ENCODE data around the gene KRT76. TPM values are rescaled to one million over a fixed set of nuclear protein-coding genes. Genes with fewer than 3 reads are reported as not detected.

The KRT76 gene
- total and polyA plus RNA-seq, 3 donors from 2014 or later = not detected

DNA sequence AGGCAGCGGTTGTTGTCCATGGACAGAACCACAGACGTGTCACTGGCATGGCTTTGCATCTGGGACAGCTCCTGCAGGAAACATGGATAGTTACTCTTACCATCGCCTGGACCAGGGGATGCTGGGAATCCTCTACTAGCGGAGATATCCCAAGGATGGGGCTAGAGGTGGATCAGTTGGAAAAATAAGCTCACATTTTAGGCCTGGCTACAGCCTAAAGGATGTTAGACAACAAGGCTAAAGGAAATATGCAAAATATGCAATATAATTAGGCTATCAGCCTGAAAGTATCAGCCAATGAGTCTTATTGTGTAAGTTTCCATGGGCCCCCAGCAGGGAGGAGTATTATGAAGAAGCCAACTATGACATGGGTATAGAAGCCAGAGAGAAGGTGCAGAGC, 5.0 kb downstream of the KRT76 start:
- Histone ChIP-seq H3K4me1 (no peaks in the 10 kb centered on the region), H3K36me3 (ENCODE audit: low read depth, missing control alignments) (no peaks in the 10 kb centered on the region), H3K9me3 (no peaks in the 10 kb centered on the region), H3K27ac (no peak overlapping the region), H3K27me3 (no peaks in the 10 kb centered on the region), H3K4me3 (no peak overlapping the region)
- intact Hi-C loops (cut with DNase I; ENCODE audit: low total_unique reads) = no loop called here
- no peak for DNase-seq
- TF ChIP-seq, protein P1, sequence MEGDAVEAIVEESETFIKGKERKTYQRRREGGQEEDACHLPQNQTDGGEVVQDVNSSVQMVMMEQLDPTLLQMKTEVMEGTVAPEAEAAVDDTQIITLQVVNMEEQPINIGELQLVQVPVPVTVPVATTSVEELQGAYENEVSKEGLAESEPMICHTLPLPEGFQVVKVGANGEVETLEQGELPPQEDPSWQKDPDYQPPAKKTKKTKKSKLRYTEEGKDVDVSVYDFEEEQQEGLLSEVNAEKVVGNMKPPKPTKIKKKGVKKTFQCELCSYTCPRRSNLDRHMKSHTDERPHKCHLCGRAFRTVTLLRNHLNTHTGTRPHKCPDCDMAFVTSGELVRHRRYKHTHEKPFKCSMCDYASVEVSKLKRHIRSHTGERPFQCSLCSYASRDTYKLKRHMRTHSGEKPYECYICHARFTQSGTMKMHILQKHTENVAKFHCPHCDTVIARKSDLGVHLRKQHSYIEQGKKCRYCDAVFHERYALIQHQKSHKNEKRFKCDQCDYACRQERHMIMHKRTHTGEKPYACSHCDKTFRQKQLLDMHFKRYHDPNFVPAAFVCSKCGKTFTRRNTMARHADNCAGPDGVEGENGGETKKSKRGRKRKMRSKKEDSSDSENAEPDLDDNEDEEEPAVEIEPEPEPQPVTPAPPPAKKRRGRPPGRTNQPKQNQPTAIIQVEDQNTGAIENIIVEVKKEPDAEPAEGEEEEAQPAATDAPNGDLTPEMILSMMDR (IDR thresholded peaks at IDR 0.05) = no peak
- no peak for TF ChIP-seq POLR2A (IDR thresholded peaks at IDR 0.05)
- WGBS, 2 donors = 92 to 93% methylated on average over 2 to 4 of the region's 4 CpGs

DNA sequence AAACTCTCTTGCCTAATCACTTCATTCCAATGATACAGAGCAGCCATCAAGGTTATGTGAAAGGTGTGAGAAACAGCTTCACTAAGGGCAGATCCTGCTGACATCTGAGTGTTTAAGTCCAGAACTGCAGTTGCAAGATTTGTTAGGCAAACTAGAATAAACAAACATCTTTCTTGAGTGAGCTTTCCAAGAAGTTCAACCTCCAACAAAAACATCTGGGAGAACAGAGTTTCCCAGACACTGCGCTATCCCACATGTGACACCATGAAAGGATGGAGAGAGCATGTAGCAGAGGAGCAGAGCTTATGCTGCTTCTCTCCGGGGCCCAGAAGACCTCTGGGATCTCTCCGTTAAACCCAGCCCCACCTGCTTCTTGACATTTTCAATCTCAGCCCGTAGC, 5.6 kb downstream of the KRT76 start:
- Histone ChIP-seq H3K4me3 (no peak overlapping the region), H3K27ac (no peak overlapping the region), H3K4me1 (no peaks in the 10 kb centered on the region), H3K36me3 (ENCODE audit: low read depth, missing control alignments) (no peaks in the 10 kb centered on the region), H3K9me3 (no peaks in the 10 kb centered on the region), H3K27me3 (no peaks in the 10 kb centered on the region)
- TF ChIP-seq POLR2A (IDR thresholded peaks at IDR 0.05) = no peak
- TF ChIP-seq, protein P1 (IDR thresholded peaks at IDR 0.05) = no peak
- 59 to 66% methylated on average over 4 of the region's 4 CpGs for WGBS, 2 donors
- intact Hi-C loops (cut with DNase I; ENCODE audit: low total_unique reads) = no loop called here
- no peak for DNase-seq

- H3K9me3 ChIP-seq = no peaks in the 10 kb centered on the region
- no peaks in the 10 kb centered on the region for H3K27me3 ChIP-seq
- no peaks in the 10 kb centered on the region for H3K4me1 ChIP-seq
- WGBS, 2 donors = 75 to 84% methylated on average over 5 to 6 of the region's 6 CpGs
- intact Hi-C loops (cut with DNase I; ENCODE audit: low total_unique reads) = no loop called here
- TF ChIP-seq, protein P1 (IDR thresholded peaks at IDR 0.05) = no peak
- no peak for TF ChIP-seq POLR2A (IDR thresholded peaks at IDR 0.05)
- no peak for DNase-seq
- H3K4me3 ChIP-seq = no peak overlapping the region
- no peak overlapping the region for H3K27ac ChIP-seq
- H3K36me3 ChIP-seq (ENCODE audit: low read depth, missing control alignments) = no peaks in the 10 kb centered on the region
Measured at GRCh38 chr12:52771088-52771487, 6.1 kb downstream of the KRT76 start.

DNA sequence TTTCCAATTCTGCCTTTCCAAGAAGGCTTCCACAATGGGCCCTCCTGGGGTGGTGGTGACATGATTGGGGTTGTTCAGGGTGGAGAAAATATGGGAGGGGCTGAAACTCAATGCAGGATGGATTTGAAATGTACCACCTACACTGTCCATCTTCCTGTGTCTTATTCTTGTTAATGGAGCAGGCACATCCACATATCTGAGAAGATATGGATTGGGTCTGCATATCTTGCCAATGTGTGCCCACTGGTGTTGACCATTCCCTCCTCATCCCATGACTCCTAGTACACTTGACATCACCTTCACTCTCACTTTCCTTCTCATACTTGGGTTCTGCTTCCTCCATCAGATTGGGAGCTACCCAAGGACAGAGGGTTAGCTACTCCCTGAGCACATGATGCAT, 7.2 kb downstream of the KRT76 start:
- Histone ChIP-seq H3K4me1 (no peaks in the 10 kb centered on the region), H3K27me3 (no peaks in the 10 kb centered on the region), H3K4me3 (no peak overlapping the region), H3K27ac (no peak overlapping the region), H3K36me3 (ENCODE audit: low read depth, missing control alignments) (no peaks in the 10 kb centered on the region), H3K9me3 (no peaks in the 10 kb centered on the region)
- TF ChIP-seq, protein P1 (IDR thresholded peaks at IDR 0.05) = no peak
- TF ChIP-seq POLR2A (IDR thresholded peaks at IDR 0.05) = no peak
- intact Hi-C loops (cut with DNase I; ENCODE audit: low total_unique reads) = no loop called here
- no peak for DNase-seq

DNA sequence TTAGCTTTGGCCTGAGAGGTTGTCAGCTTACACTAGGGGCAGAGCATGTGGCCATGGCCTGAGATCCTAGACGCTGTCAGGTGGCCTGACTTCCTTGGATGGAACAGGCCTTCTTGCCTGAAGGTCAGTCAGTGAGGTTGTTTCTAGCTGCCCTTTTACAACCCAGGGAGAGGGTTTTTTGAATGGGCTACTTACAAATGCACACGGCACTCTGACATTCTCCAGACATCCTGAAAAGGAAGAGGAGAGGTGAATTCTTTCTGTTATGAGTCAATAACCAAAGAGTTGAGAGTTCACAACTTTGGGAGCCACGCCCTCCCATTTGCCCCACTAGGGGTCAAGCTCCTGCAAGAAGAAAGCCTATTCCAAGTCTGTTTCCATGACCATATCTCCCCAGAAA, 7.8 kb downstream of the KRT76 start:
- Histone ChIP-seq H3K36me3 (ENCODE audit: low read depth, missing control alignments) (no peaks in the 10 kb centered on the region), H3K27ac (no peak overlapping the region), H3K4me3 (no peak overlapping the region), H3K9me3 (no peaks in the 10 kb centered on the region), H3K27me3 (no peaks in the 10 kb centered on the region), H3K4me1 (no peaks in the 10 kb centered on the region)
- 81 to 89% methylated on average over 3 of the region's 3 CpGs for WGBS, 2 donors
- no peak for DNase-seq
- no peak for TF ChIP-seq POLR2A (IDR thresholded peaks at IDR 0.05)
- TF ChIP-seq, protein P1 (IDR thresholded peaks at IDR 0.05) = no peak
- intact Hi-C loops (cut with DNase I; ENCODE audit: low total_unique reads) = no loop called here

All from testis (tissue), 3 donors.